Dendritic cell treated with granulocyte-macrophage colony-stimulating factor and Interleukin-4, amounts not matched to agents 40 ng/mL and 50 ng/mL, for 4 days (primary cell): ENCODE measurements around the gene LRRC2.
A peak's percentile ranks its signal among the peaks of the same experiment; 100 is the strongest.

Experiments used
- H3K27ac Mint-ChIP-seq: one replicate; pipeline ENCODE4 v1.8.0; 2022; ENCODE audit warnings: mild to moderate bottlenecking, mixed read lengths
- H3K27me3 Mint-ChIP-seq: one replicate; pipeline ENCODE4 v1.8.0; 2022; ENCODE audit warnings: mild to moderate bottlenecking, mixed read lengths
- H3K36me3 Mint-ChIP-seq: one replicate; pipeline ENCODE4 v1.8.0; 2022; ENCODE audit warnings: low read depth, mixed read lengths
- H3K4me1 Mint-ChIP-seq: one replicate; pipeline ENCODE4 v1.8.0; 2022; ENCODE audit warnings: low read depth, mixed read lengths
- H3K4me3 Mint-ChIP-seq: one replicate; pipeline ENCODE4 v1.8.0; 2022; ENCODE audit warnings: mild to moderate bottlenecking, moderate library complexity, mixed read lengths
- H3K9me3 Mint-ChIP-seq: one replicate; pipeline ENCODE4 v1.8.0; 2022; ENCODE audit warnings: mixed read lengths
- intact Hi-C: fragments of 100-400 bp; cut with micrococcal nuclease; formaldehyde crosslinking; loops from one replicate; pipeline ENCODE4 v1.15.0; 2022

The LRRC2 gene, protein sequence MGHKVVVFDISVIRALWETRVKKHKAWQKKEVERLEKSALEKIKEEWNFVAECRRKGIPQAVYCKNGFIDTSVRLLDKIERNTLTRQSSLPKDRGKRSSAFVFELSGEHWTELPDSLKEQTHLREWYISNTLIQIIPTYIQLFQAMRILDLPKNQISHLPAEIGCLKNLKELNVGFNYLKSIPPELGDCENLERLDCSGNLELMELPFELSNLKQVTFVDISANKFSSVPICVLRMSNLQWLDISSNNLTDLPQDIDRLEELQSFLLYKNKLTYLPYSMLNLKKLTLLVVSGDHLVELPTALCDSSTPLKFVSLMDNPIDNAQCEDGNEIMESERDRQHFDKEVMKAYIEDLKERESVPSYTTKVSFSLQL

DNA sequence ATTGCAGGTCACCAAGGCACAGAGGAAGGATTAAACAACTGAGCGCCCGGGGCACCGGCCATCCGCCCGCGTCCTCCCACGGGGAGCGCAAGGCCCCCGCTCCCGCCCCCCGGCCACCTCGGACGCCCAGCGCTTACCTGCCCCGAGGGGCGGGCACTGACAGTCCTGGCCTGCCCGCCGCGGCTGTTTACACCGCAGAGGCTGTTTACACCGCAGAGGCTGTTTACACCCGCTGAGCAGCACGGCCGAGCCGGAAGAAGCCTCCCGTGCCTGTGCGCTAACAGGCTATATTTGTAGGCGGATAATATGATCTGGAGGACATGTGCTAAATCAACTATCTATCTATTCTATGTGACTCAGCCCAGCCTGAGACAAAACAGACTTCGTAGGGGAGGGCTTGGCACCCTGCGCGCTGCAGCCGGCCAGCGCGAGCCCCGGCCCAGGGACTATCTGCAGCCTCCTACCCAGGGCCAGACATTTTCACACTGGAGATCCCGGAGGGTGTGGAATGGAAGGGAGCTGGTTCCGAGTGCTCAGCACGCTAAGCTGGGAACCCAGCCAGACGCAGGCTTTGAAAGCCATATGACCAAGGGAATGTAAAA is at the start of gene LRRC2:
LRRC2 (minus strand) TSS at position 263 of the 602 bp plus-strand sequence. CDS start 14,711 bp downstream, outside the sequence.
- Mint-ChIP-seq H3K36me3 (no peaks in the 10 kb centered on the region), H3K27me3 (peaks cover 56% of the 10 kb centered on the region)
- intact Hi-C loops, result no loop called here

DNA sequence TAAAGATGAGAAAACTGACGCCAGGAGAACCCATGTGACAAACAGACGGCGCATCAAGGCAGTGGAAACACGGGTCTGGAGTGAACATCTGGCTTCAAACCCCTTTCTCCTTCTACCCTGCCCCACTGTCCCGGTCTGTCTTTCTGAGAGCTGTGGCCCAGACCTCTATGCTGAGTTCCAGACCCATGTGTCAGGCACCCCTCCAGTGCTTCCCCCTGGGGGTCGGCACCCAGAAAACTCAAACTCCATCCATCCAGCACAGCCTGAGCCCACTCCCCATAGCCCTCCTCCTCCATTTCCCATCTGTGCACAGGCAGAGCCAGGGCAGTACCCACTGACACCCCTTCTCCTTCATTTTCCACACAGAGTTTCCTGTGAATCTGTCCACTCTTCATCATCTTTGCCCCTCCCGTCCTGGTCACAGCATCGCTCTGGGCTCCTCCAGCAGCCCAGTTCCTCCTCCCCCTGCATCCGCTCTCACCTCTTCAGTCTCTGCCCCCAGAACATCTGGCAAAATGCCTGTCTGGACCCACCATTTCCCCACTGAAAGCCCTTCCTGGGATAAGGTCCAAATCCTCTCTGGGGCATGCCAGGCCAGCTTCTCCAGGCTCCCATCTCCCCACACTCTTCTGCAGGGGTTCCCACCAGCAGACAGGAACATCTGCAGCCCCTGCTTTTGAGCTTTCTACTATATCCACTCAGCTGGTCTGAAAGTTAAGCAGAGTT is 49.1 kb upstream of the LRRC2 start:
- H3K4me3 Mint-ChIP-seq, result no peak overlapping the region
- no peaks in the 10 kb centered on the region for H3K9me3 Mint-ChIP-seq
- H3K36me3 Mint-ChIP-seq, result no peaks in the 10 kb centered on the region
- H3K4me1 Mint-ChIP-seq, result peaks cover 5% of the 10 kb centered on the region
- H3K27me3 Mint-ChIP-seq, result peaks cover 38% of the 10 kb centered on the region
- no peak overlapping the region for H3K27ac Mint-ChIP-seq
- intact Hi-C loops, result no loop called here

More for the DNA sequence above, at the start of gene LRRC2:
- peaks cover 14% of the 10 kb centered on the region for H3K4me1 Mint-ChIP-seq
- H3K4me3 Mint-ChIP-seq, result peak within 1 kb of the TSS; percentile 11
- H3K27ac Mint-ChIP-seq, result no peak within 1 kb of the TSS
- no peaks in the 10 kb centered on the region for H3K9me3 Mint-ChIP-seq

DNA sequence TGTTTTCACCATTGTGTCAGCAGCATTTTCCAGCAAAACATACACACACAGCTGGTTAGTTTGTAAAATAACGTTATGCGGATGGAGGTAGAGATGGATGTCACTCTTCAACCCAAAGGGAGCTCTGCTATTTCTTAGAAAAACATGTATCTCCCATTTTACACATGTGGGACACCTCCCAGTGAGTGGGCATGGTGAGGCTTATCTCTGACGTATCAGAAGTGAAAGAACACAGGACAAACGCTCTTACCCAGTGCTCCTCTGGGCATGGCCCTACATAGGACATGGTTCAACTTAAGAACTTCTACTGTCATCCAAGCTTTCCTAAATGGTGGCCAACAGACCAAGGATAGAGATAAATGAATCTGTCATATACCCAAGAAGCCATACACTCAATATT is 48.3 kb upstream of the LRRC2 start:
- H3K27ac Mint-ChIP-seq, result no peak overlapping the region
- no peak overlapping the region for H3K4me3 Mint-ChIP-seq
- intact Hi-C loops, result no loop called here
- H3K9me3 Mint-ChIP-seq, result no peaks in the 10 kb centered on the region
- H3K4me1 Mint-ChIP-seq, result peaks cover 4% of the 10 kb centered on the region
- H3K36me3 Mint-ChIP-seq, result no peaks in the 10 kb centered on the region
- peaks cover 30% of the 10 kb centered on the region for H3K27me3 Mint-ChIP-seq

DNA sequence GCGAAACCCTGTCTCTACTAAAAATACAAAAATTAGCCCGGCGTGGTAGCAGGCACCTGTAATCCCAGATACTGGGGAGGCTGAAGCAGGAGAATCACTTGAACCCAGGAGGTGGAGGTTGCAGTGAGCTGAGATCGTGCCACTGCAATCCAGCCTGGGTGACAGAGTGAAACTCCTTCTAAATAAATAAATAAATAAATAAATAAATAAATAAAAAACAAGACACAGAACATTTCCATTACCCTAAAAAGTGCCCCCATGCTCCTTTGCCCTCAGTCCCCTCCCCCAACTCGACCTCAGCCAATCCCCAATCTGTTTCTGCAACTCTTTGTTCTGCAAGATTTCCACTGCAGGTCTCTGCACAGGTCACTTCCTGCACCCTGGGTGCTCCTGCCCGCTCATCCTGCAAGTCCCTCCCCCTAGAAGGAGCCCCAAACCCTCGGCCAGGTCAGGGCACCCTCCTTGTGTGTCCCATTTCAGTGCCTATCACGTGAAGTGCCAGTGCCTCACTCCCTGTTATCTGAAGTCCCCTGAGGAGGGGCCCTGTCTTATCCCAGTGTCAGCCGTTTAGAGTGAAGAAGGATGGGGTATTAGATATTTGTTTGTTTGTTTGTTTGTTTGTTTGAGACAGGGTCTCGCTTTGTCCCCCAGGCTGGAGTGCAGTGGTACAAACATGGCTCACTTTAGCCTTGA is 47.4 kb upstream of the LRRC2 start:
- intact Hi-C loops, result no loop called here
- Mint-ChIP-seq H3K27me3 (peaks cover 24% of the 10 kb centered on the region), H3K9me3 (no peaks in the 10 kb centered on the region), H3K36me3 (no peaks in the 10 kb centered on the region), H3K4me1 (peaks cover 7% of the 10 kb centered on the region), H3K4me3 (no peak overlapping the region), H3K27ac (no peak overlapping the region)

DNA sequence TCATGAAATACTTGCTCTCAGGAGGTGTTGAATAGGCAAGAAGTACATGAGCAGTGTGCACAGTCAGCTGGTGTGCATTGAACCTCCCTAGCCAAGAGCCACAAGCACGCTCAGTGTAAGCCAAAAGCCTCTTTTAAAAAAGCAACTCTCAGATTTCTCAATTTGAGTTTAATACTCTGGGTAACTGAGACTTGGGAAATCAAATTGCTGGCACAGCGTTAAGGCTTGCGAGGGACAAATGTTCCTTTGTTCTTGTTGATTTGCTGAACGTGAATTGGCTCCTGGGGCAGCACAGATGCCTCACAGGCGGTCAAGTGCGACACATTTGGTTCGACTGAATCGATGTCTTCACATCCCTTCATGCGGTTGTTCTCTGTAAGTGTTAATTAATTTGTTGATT is 46.2 kb upstream of the LRRC2 start, which contains the start of gene FAM240A:
FAM240A (plus strand) TSS at position 202 of the 400 bp plus-strand sequence; CDS start at position 361, 159 bp downstream.
- H3K36me3 Mint-ChIP-seq, result no peaks in the 10 kb centered on the region
- intact Hi-C loops, result no loop called here
- H3K27ac Mint-ChIP-seq, result no peak within 1 kb of the TSS
- no peak within 1 kb of the TSS for H3K4me3 Mint-ChIP-seq
- peaks cover 20% of the 10 kb centered on the region for H3K27me3 Mint-ChIP-seq
- no peaks in the 10 kb centered on the region for H3K9me3 Mint-ChIP-seq
- H3K4me1 Mint-ChIP-seq, result peaks cover 7% of the 10 kb centered on the region

DNA sequence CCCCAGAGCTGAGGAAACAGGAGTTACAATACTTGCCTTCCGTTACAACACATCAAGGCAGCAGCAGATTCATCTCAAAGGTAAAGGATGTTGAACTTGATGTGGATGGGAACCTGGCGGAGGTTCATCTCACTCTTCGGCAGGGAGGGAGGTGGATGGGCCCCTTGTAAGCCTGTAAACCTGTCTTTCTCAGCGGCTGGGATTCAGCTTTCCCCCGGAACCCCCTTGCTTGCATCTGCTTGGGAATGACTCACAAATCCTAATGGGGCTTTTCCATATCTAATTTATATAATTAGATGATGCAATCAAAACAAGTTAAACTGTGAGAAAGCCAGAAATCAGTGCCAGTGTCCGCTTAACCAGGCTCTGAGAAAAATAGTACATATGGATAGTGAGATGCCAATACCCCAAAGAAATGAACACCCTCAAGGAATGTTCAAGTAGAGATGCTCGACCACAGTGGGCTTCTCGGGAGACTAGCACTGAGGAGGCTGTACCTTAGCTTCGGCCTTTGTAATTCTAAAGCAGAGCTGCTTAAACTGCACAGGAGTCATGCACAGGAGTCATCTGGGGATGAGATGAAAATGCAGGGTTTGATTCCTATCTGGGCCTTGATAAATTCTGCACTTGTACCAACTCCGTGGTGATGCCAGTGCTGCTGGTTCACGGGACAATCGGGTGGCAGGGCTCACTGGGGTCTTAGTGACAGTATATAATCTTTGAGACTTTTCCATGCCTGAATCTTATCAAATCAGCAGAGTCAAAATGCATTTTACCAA is 44.0 kb upstream of the LRRC2 start:
- H3K27ac Mint-ChIP-seq, result peak overlapping the region; percentile 70
- peaks cover 13% of the 10 kb centered on the region for H3K4me1 Mint-ChIP-seq
- no peaks in the 10 kb centered on the region for H3K9me3 Mint-ChIP-seq
- no peak overlapping the region for H3K4me3 Mint-ChIP-seq
- intact Hi-C loops, result no loop called here
- peaks cover 7% of the 10 kb centered on the region for H3K27me3 Mint-ChIP-seq
- no peaks in the 10 kb centered on the region for H3K36me3 Mint-ChIP-seq

DNA sequence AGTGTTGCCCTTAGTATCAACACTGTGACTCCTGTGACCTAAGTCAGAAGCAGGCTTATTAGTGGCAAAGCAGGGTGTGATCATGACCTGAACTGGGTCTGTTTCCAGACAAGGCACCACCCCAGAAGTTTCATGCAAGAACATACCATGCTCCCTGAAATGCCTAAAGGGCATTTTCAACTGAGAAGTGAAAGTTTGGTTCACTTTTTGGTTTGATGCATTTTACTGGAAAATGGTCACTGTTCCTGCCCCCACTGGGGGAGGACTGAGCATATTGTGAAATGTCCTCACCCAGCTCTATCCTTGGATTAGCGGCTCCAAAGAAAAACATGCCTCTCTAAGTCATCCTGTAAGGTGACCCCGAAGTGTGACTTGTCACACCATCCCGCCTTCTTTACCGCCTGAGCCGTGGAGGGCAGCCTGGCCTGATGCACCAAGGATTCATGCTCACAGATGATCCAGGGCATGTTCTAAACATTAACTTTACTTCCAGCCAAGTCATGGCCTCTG is 43.2 kb upstream of the LRRC2 start:
- H3K27ac Mint-ChIP-seq, result peak overlapping the region; percentile 70
- no peak overlapping the region for H3K4me3 Mint-ChIP-seq
- H3K36me3 Mint-ChIP-seq, result no peaks in the 10 kb centered on the region
- no peaks in the 10 kb centered on the region for H3K9me3 Mint-ChIP-seq
- intact Hi-C loops, result no loop called here
- peaks cover 18% of the 10 kb centered on the region for H3K4me1 Mint-ChIP-seq
- peaks cover 6% of the 10 kb centered on the region for H3K27me3 Mint-ChIP-seq

DNA sequence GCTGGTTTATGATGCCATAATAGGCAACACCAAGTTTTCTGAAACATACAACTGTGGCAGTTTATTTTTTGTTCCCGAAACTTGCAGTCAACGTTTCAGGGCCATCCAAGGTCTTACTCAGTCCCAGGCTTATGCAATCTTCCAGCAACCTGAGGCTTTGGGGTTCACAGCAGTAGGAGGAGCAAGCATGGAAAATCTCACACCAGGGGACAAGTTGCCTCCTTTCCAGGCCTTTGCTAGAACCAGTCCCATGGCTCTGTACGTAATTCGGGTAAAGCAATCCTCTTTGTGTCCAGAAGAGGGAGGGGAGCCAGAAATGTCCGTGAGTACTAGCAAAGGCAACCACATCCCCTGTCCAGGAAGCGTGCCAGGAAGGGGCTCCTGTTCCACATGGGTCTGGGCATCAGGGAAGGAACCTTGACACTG is 41.5 kb upstream of the LRRC2 start:
- no peak overlapping the region for H3K4me3 Mint-ChIP-seq
- peaks cover 26% of the 10 kb centered on the region for H3K4me1 Mint-ChIP-seq
- no peaks in the 10 kb centered on the region for H3K36me3 Mint-ChIP-seq
- H3K9me3 Mint-ChIP-seq, result no peaks in the 10 kb centered on the region
- intact Hi-C loops, result no loop called here
- no peak overlapping the region for H3K27ac Mint-ChIP-seq
- peaks cover 2% of the 10 kb centered on the region for H3K27me3 Mint-ChIP-seq

DNA sequence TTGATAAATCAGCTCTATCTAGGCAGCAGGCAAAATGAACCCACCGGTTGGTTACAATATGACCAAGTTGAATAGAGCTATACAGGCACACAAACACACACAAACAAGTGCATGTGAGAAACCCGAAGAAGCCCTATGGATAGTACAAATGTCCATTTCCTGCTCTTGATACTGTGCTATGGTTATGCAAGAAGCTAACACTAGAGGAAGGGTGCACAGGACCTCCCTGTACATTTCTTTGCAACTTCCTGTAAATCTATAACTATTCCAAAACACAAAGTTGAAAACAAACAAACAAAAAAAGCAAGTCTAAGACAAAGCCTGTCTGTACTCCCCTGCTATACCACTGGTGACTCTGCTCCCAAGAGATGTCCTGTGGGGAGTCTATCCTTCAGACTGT is 38.0 kb upstream of the LRRC2 start:
- Mint-ChIP-seq H3K27ac (peak overlapping the region; percentile 40), H3K4me3 (no peak overlapping the region), H3K4me1 (peaks cover 20% of the 10 kb centered on the region), H3K36me3 (no peaks in the 10 kb centered on the region), H3K27me3 (no peaks in the 10 kb centered on the region), H3K9me3 (no peaks in the 10 kb centered on the region)
- intact Hi-C loops, result no loop called here

DNA sequence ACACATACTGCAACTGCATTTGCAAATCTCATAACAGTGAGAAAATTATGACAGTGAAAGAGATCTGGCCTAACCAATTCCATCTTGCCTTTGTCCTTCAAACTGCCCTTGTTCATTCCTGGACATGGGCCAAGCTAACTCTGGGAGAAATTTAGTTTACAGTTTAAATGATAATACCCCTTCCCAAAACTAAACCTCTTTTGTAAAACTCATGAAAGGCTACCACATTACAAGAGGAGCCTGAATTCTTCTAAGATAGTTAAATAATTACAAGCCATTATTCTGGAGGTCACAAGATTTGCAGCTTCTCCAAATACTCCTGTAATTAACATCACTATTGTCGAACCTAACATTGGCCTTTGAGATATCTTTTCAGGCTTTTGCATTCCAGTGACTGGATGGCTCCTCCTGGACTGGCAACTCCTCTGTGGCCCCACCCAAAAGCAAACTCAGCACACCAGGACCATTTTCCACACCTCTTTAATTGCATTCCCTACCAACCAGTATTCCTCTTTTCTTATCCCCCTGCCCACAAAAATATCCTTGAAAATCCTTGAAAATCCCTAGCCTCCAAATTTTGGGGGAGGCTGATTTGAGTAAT is 37.4 kb upstream of the LRRC2 start:
- intact Hi-C loops, result no loop called here
- Mint-ChIP-seq H3K27ac (peak overlapping the region; percentile 40), H3K4me1 (peaks cover 20% of the 10 kb centered on the region), H3K4me3 (no peak overlapping the region), H3K27me3 (no peaks in the 10 kb centered on the region), H3K9me3 (no peaks in the 10 kb centered on the region), H3K36me3 (no peaks in the 10 kb centered on the region)

DNA sequence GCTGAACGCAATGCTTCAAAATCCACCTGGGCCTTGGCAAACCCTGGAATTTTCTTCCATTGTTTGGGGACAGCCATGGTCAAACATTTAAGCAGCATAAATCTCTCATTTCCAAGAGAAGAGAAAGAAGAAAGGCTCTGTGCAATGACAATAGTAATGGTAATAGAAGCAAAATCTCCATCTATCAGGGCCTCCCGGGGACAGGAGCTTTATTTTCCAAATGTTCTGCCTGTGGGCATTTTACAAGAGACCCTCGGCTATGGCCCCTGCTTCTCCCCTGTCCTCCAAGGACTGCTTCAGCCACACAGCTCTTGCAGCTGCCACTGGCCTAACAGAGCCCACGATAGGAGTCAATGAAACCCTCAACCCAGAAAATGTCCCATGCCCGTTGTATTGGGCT is 33.5 kb upstream of the LRRC2 start:
- Mint-ChIP-seq H3K4me3 (no peak overlapping the region), H3K9me3 (no peaks in the 10 kb centered on the region), H3K27ac (no peak overlapping the region), H3K27me3 (peaks cover 2% of the 10 kb centered on the region), H3K4me1 (peaks cover 11% of the 10 kb centered on the region), H3K36me3 (no peaks in the 10 kb centered on the region)
- intact Hi-C loops, result no loop called here

DNA sequence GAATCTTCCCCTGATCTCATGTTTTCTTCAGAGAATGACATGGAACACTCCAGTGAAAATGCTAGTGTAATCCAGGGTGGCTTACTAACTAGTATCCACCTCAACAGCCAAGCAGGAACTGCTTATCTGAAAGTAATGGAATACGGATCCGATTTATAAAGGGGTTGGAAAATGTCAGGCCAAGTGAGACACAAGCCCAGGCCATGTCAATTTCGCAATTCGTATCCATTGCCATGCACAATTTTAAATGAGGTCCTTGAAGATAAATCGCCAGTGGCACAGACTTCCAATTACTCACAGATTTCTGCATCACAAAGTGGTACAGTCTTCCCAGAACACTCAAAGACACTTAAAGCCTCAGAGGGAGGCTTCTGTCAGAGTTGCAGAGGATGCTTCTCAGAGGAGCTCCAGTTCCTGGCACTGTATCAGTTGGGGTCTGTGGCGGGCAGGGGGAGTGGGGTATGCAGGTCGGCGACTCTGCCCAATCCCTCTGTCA is 29.8 kb upstream of the LRRC2 start:
- no peak overlapping the region for H3K27ac Mint-ChIP-seq
- intact Hi-C loops, result no loop called here
- no peak overlapping the region for H3K4me3 Mint-ChIP-seq
- peaks cover 13% of the 10 kb centered on the region for H3K27me3 Mint-ChIP-seq
- no peaks in the 10 kb centered on the region for H3K4me1 Mint-ChIP-seq
- no peaks in the 10 kb centered on the region for H3K36me3 Mint-ChIP-seq
- no peaks in the 10 kb centered on the region for H3K9me3 Mint-ChIP-seq
